Body of pancreas (tissue), 4 donors: Measurements from ENCODE around the gene GTPBP3. TPM values are rescaled to one million over a fixed set of nuclear protein-coding genes. Genes with fewer than 3 reads are reported as not detected.

Experiments used
- ATAC-seq: fragments of 150-250 bp; one replicate; pipeline ENCODE4 v1.9.1; 2016
- DNase-seq, 4 donors: peaks; one replicate each; pipeline ENCODE4 v3.0.0-alpha.2; 2019
- H3K27ac ChIP-seq, 4 donors: fragments of 200-600 bp; sonication (generic); 1 replicate in 3 of 4; 2 replicates in 1 of 4; pipeline versions ENCODE4 v1.5.1 to v1.6.1; 2016 to 2019; ENCODE audit warnings: mild to moderate bottlenecking in 1 of 4, mixed read lengths in 1 of 4, moderate library complexity in 1 of 4
- H3K27me3 ChIP-seq, 2 donors: fragments of 200-600 bp; sonication (generic); one replicate each; pipeline ENCODE4 v1.6.0; 2016; ENCODE audit warnings: mild to moderate bottlenecking in 1 of 2
- H3K36me3 ChIP-seq, 2 donors: fragments of 200-600 bp; sonication (generic); replicated peaks in 1 of 2; 2 replicates each; pipeline ENCODE4 v1.5.1; 2016; ENCODE audit warnings: low read depth in 2 of 2; ENCODE audit not compliant: insufficient read depth in 1 of 2
- H3K4me1 ChIP-seq: fragments of 200-600 bp; sonication (generic); one replicate; pipeline ENCODE4 v1.6.0; 2016
- H3K4me3 ChIP-seq, 2 donors: fragments of 200-600 bp; sonication (generic); 1 replicate in 1 of 2; 2 replicates in 1 of 2; pipeline ENCODE4 v1.5.1; 2016 to 2019
- H3K9me3 ChIP-seq, 3 donors: fragments of 200-600 bp; sonication (generic); 1 replicate in 2 of 3; 2 replicates in 1 of 3; pipeline ENCODE4 v1.5.1; 2016
- CTCF ChIP-seq, 7 experiments: fragments of 450-650 bp in 4 of 7; fragments of 200-600 bp in 3 of 7; sonication (generic) in 3 of 7; IDR thresholded peaks; one replicate each; pipeline ENCODE4 v1.5.1; 2016 to 2019; ENCODE audit warnings: antibody characterized with exemption in 7 of 7
- POLR2A ChIP-seq, 3 donors: fragments of 450-650 bp; IDR thresholded peaks; one replicate each; pipeline ENCODE4 v1.6.1; 2016; ENCODE audit warnings: antibody characterized with exemption in 3 of 3, mild to moderate bottlenecking in 2 of 3
- WGBS, 2 donors: methylation state at CpG; one replicate each; pipeline ENCODE4 v1.1.5; 2017; 5-methylcytosine and 5-hydroxymethylcytosine counted together
- intact Hi-C: fragments of 100-400 bp; cut with DNase I; formaldehyde crosslinking; loops from one replicate; pipeline ENCODE4 v1.15.1; 2023
- total RNA-seq, 2 donors: library from RNA; depleted of rRNA; stranded (reverse); fragments of >200 nt; gene quantifications; one replicate each; pipeline ENCODE4 v1.1.0, GENCODE V29; 2016

Gene GTPBP3
- total RNA-seq, 2 donors from 2014 or later, result 13.7 to 127 TPM

GRCh38 chr19:17328517-17329365 lies 8.6 kb upstream of the GTPBP3 start:
- ATAC-seq, result peak; percentile 4
- 11 to 22% methylated on average over 7 to 74 of the region's 94 CpGs for WGBS, 2 donors
- intact Hi-C loops, result no loop called here
- Histone ChIP-seq H3K4me3 (peak overlapping the region in 1 of 2 donors; percentile 33), H3K36me3 (no peaks in the 10 kb centered on the region), H3K9me3 (no peaks in the 10 kb centered on the region), H3K27me3 (no peaks in the 10 kb centered on the region), H3K27ac (peak overlapping the region in 3 of 4 donors; percentile 42 to 48 (median 47)), H3K4me1 (peaks cover 24% of the 10 kb centered on the region)
- TF ChIP-seq POLR2A (IDR thresholded peaks at IDR 0.05), result no peak
- no peak for TF ChIP-seq CTCF (IDR thresholded peaks at IDR 0.05)
- DNase-seq, result peak in 1 of 4 donors; percentile 20

- WGBS, 2 donors, result 70 to 73% methylated on average over 23 to 47 of the region's 51 CpGs
Observed at GRCh38 chr19:17329366-17330261, 7.7 kb upstream of the GTPBP3 start.

GRCh38 chr19:17330262-17331044 lies 6.9 kb upstream of the GTPBP3 start:
- Histone ChIP-seq H3K27me3 (no peaks in the 10 kb centered on the region), H3K9me3 (no peaks in the 10 kb centered on the region), H3K36me3 (no peaks in the 10 kb centered on the region), H3K4me1 (peaks cover 37% of the 10 kb centered on the region), H3K4me3 (no peak overlapping the region), H3K27ac (no peak overlapping the region)
- TF ChIP-seq CTCF (IDR thresholded peaks at IDR 0.05) (no peak), POLR2A (IDR thresholded peaks at IDR 0.05) (no peak)
- DNase-seq (no peak), ATAC-seq (no peak)
- WGBS, 2 donors, result 84 to 91% methylated on average over 22 to 24 of the region's 24 CpGs
- intact Hi-C loops, result no loop called here

More at GRCh38 chr19:17329366-17330261, 7.7 kb upstream of the GTPBP3 start:
- TF ChIP-seq POLR2A (IDR thresholded peaks at IDR 0.05) (no peak), CTCF (IDR thresholded peaks at IDR 0.05) (no peak)
- ATAC-seq (no peak), DNase-seq (no peak)
- no peaks in the 10 kb centered on the region for H3K36me3 ChIP-seq
- no peaks in the 10 kb centered on the region for H3K27me3 ChIP-seq
- no peak overlapping the region for H3K27ac ChIP-seq
- no peak overlapping the region for H3K4me3 ChIP-seq
- intact Hi-C loops, result no loop called here
- H3K4me1 ChIP-seq, result peaks cover 30% of the 10 kb centered on the region
- no peaks in the 10 kb centered on the region for H3K9me3 ChIP-seq

GRCh38 chr19:17331045-17331558 lies 6.3 kb upstream of the GTPBP3 start:
- TF ChIP-seq CTCF (IDR thresholded peaks at IDR 0.05), result no peak
- TF ChIP-seq POLR2A (IDR thresholded peaks at IDR 0.05), result no peak
- no peaks in the 10 kb centered on the region for H3K27me3 ChIP-seq
- DNase-seq (no peak), ATAC-seq (no peak)
- no peaks in the 10 kb centered on the region for H3K9me3 ChIP-seq
- WGBS, 2 donors, result 70 to 73% methylated on average over 10 to 13 of the region's 13 CpGs
- no peaks in the 10 kb centered on the region for H3K36me3 ChIP-seq
- no peak overlapping the region for H3K27ac ChIP-seq
- intact Hi-C loops, result no loop called here
- H3K4me1 ChIP-seq, result peaks cover 42% of the 10 kb centered on the region
- no peak overlapping the region for H3K4me3 ChIP-seq
